GM12878 (cell line): Measurements from ENCODE around the gene DDX56. TPM values are rescaled to one million over a fixed set of nuclear protein-coding genes. Genes with fewer than 3 reads are reported as not detected.
A peak's percentile ranks its signal among the peaks of the same experiment; 100 is the strongest.

Experiments
- ATF7 ChIP-seq: fragments of 450-650 bp; IDR thresholded peaks from 2 replicates; pipeline ENCODE4 v1.6.1; 2016; ENCODE audit warnings: low read depth, mild to moderate bottlenecking
- CBX3 ChIP-seq: fragments of 200-600 bp; sonication (generic); IDR thresholded peaks from 2 replicates; pipeline ENCODE4 v1.6.1; 2016; ENCODE audit warnings: low read depth, borderline replicate concordance
- CHD2 ChIP-seq: IDR thresholded peaks from 2 replicates; pipeline ENCODE4 v1.6.1; 2011; ENCODE audit warnings: low read depth, low read length, improper control_type of control experiment, borderline replicate concordance
- CREB1 ChIP-seq: IDR thresholded peaks from 2 replicates; pipeline ENCODE4 v1.6.1; 2012; ENCODE audit warnings: low read depth, mild to moderate bottlenecking, inconsistent platforms
- CREM ChIP-seq: IDR thresholded peaks from 2 replicates; pipeline ENCODE4 v1.6.1; 2014; ENCODE audit warnings: antibody characterized with exemption, low read depth
- CUX1 ChIP-seq: IDR thresholded peaks from 2 replicates; pipeline ENCODE4 v1.6.1; 2012; ENCODE audit warnings: improper control_type of control experiment, low read depth, low read length; ENCODE audit not compliant: insufficient replicate concordance
- GATAD2B ChIP-seq: fragments of 450-650 bp; conservative IDR thresholded peaks from 2 replicates; pipeline ENCODE4 v1.6.1; 2017; ENCODE audit warnings: low read depth, mild to moderate bottlenecking, moderate library complexity
- HCFC1 ChIP-seq: fragments of 150-350 bp; IDR thresholded peaks from 2 replicates; pipeline ENCODE4 v1.6.1; 2014; ENCODE audit warnings: low read length
- HDAC6 ChIP-seq: fragments of 200-600 bp; sonication (generic); IDR thresholded peaks from one replicate; pipeline ENCODE4 v1.8.0; 2017; ENCODE audit warnings: antibody characterized with exemption; ENCODE audit not compliant: unreplicated experiment
- IKZF2 ChIP-seq, 2 experiments: fragments of 450-650 bp; IDR thresholded peaks; 2 replicates each; pipeline ENCODE4 v1.6.1; 2017; ENCODE audit warnings: mild to moderate bottlenecking in 2 of 2, moderate library complexity in 2 of 2
- JUND ChIP-seq: IDR thresholded peaks from 2 replicates; pipeline ENCODE4 v1.6.1; 2012; ENCODE audit warnings: low read depth, mild to moderate bottlenecking, low read length, improper control_type of control experiment, moderate library complexity
- MAX ChIP-seq: IDR thresholded peaks from 2 replicates; pipeline ENCODE4 v1.6.1; 2012; ENCODE audit warnings: low read depth, low read length, improper control_type of control experiment
- MTA3 ChIP-seq: IDR thresholded peaks from 2 replicates; pipeline ENCODE4 v1.6.1; 2012; ENCODE audit warnings: low read length, inconsistent platforms, borderline replicate concordance
- MYC ChIP-seq: IDR thresholded peaks from 2 replicates; pipeline ENCODE4 v1.6.1; 2011; ENCODE audit warnings: mild to moderate bottlenecking, low read length, moderate library complexity, inconsistent platforms; ENCODE audit not compliant: insufficient read depth, insufficient replicate concordance, insufficient read length, severe bottlenecking
- NBN ChIP-seq: fragments of 450-650 bp; IDR thresholded peaks from 2 replicates; pipeline ENCODE4 v1.6.1; 2016
- NFXL1 ChIP-seq: fragments of 450-650 bp; IDR thresholded peaks from 2 replicates; pipeline ENCODE4 v1.6.1; 2017; ENCODE audit warnings: antibody characterized with exemption, mild to moderate bottlenecking, borderline replicate concordance
- NFYB ChIP-seq: IDR thresholded peaks from 2 replicates; pipeline ENCODE4 v1.6.1; 2011; ENCODE audit warnings: low read depth, mild to moderate bottlenecking, low read length, improper control_type of control experiment, moderate library complexity; ENCODE audit not compliant: insufficient read depth
- NR2C2 ChIP-seq: IDR thresholded peaks from 2 replicates; pipeline ENCODE4 v1.6.1; 2011; ENCODE audit warnings: borderline replicate concordance, low read depth; ENCODE audit not compliant: control insufficient read depth, insufficient read length
- POLR2A ChIP-seq: IDR thresholded peaks from 2 replicates; pipeline ENCODE4 v1.6.1; 2011; ENCODE audit warnings: low read depth, mild to moderate bottlenecking, low read length
- RAD51 ChIP-seq: fragments of 450-650 bp; IDR thresholded peaks from 2 replicates; pipeline ENCODE4 v1.6.1; 2016; ENCODE audit warnings: moderate library complexity, mild to moderate bottlenecking, inconsistent platforms
- RB1 ChIP-seq: fragments of 450-650 bp; formaldehyde crosslinking; IDR thresholded peaks from 2 replicates; pipeline ENCODE4 v1.6.1; 2017; ENCODE audit warnings: mild to moderate bottlenecking, borderline replicate concordance
- RCOR1 ChIP-seq: conservative IDR thresholded peaks from 2 replicates; pipeline ENCODE4 v1.6.1; 2012; ENCODE audit warnings: low read depth, low read length, improper control_type of control experiment
- RUNX3 ChIP-seq: IDR thresholded peaks from 2 replicates; pipeline ENCODE4 v1.6.1; 2012; ENCODE audit warnings: low read length, inconsistent platforms
- SMAD1 ChIP-seq: fragments of 450-650 bp; IDR thresholded peaks from 2 replicates; pipeline ENCODE4 v1.6.1; 2018; ENCODE audit warnings: mild to moderate bottlenecking, low read depth; ENCODE audit not compliant: partially characterized antibody
- SMARCA5 ChIP-seq: fragments of 450-650 bp; IDR thresholded peaks from 2 replicates; pipeline ENCODE4 v1.6.1; 2017; ENCODE audit warnings: mild to moderate bottlenecking
- SRF ChIP-seq, 2 experiments: IDR thresholded peaks; 2 replicates each; pipeline ENCODE4 v1.6.1; 2011; ENCODE audit warnings: low read depth in 2 of 2, low read length in 2 of 2, mild to moderate bottlenecking in 1 of 2, moderate library complexity in 1 of 2
- SUPT20H ChIP-seq: IDR thresholded peaks from 2 replicates; pipeline ENCODE4 v1.6.1; 2011; ENCODE audit warnings: low read depth, mild to moderate bottlenecking, low read length, moderate library complexity, borderline replicate concordance; ENCODE audit not compliant: control insufficient read depth
- ZNF24 ChIP-seq: fragments of 450-650 bp; IDR thresholded peaks from 2 replicates; pipeline ENCODE4 v1.6.1; 2017; ENCODE audit warnings: antibody characterized with exemption, mild to moderate bottlenecking
- polyA plus RNA-seq, 11 experiments: library from polyadenylated mRNA; depleted of rRNA in 4 of 11; unstranded in 6 of 11; stranded (reverse) in 5 of 11; fragments of >200 nt; fragmentation: Nextera tagmentation in 4 of 11; fragmentation: Illumina TruSeq in 1 of 11; extraction: Ambion mirVana in 4 of 11; extraction: Trizol in 1 of 11; gene quantifications; 1 replicate in 1 of 11; 2 replicates in 10 of 11; pipeline versions ENCODE4 v1.2.1 to v1.2.3, GENCODE V29; 2011 to 2016; ENCODE audit warnings: inconsistent platforms in 2 of 11, missing spikeins in 2 of 11, low read depth in 1 of 11
- total RNA-seq, 4 experiments: library from RNA; depleted of rRNA in 3 of 4; stranded (reverse); fragments of >200 nt in 3 of 4; fragmentation: Illumina TruSeq in 1 of 4; extraction: Trizol in 1 of 4; gene quantifications; 2 replicates each; pipeline versions ENCODE4 v1.2.1 to v1.2.3, GENCODE V29; 2013 to 2021

The DDX56 gene
- total and polyA plus RNA-seq, 10 of the 15 experiments (the other 5 are each of a cell fraction or from before 2014, with no cell fraction given): 19.8 to 136 (median 81.3) TPM

GRCh38 chr7:44573464-44574286 is at the start of gene DDX56 (continued):
- TF ChIP-seq CBX3 (no peak), HDAC6 (peak; percentile 61), JUND (no peak), SUPT20H (no peak), SMAD1 (peak; percentile 28), ZNF24 (no peak), CUX1 (no peak), IKZF2 (IDR thresholded peaks at IDR 0.05) (no peak), NBN (peak; percentile 26; the same call in 1 of the 2 replicates), MTA3 (no peak), CREM (peak; percentile 70), NFXL1 (no peak), SRF (IDR thresholded peaks at IDR 0.05; ENCODE audit: low read depth in 2 of 2, low read length in 2 of 2) (no peak), NR2C2 (no peak), MYC (peak; percentile 79), POLR2A (peak; percentile 96), ATF7 (no peak), RCOR1 (no peak), MAX (peak; percentile 96), HCFC1 (peak; percentile 63), CHD2 (peak; percentile 93), RAD51 (no peak), CREB1 (peak; percentile 76), RB1 (peak; percentile 53; the same call in 1 of the 2 replicates), RUNX3 (no peak), NFYB (peak; percentile 62; the same call in 1 of the 2 replicates), SMARCA5 (peak; percentile 69; the same call in 1 of the 2 replicates), GATAD2B (peak; percentile 73)
